ENCODE data around the gene AR. TPM values are rescaled to one million over a fixed set of nuclear protein-coding genes. Genes with fewer than 3 reads are reported as not detected.

Gene AR
- total and polyA plus RNA-seq, 2 of the 8 experiments (the other 6 are each of a cell fraction or from before 2014, with no cell fraction given), result 7.1 to 10.7 TPM

DNA sequence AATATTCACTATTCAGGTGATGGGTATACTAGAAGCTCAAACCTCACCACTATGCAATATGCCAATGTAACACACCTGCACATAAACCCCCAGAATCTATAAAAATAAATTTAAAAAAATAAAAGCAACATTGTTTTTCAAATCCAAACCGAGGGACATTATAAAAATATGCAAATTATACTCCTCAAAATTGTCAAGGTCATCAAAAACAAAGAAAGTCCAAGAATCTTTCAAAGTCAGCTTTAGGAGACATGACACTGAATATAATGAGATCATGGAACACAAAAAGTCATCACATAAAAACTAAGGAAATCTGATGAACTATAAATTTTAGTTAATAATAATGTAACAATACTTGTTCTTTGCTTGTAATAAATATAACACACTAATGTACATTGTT lies 43.2 kb upstream of the AR start:
- 79% methylated on average over 1 of the region's 1 CpG; no CpG with 5 or more reads in 1 of the 2 experiments for WGBS, 2 experiments (ENCODE audit: extremely low coverage in 1 of 2, insufficient coverage in 1 of 2, insufficient read length in 1 of 2, insufficient replicate concordance in 2 of 2, low coverage in 1 of 2, low lambda C conversion rate in 2 of 2, missing lambda C conversion rate in 1 of 2)
- no peak overlapping the region for H3K14ac ChIP-seq (ENCODE audit: insufficient read length)
- H3K36me3 ChIP-seq (ENCODE audit: control insufficient read depth in 2 of 4, insufficient read depth in 4 of 4, low read length in 3 of 4), result no peaks in the 10 kb centered on the region
- no peaks in the 10 kb centered on the region for H3K79me2 ChIP-seq (ENCODE audit: control insufficient read depth in 1 of 2, insufficient read depth in 2 of 2, low read length in 2 of 2)
- no peak overlapping the region for H2BK20ac ChIP-seq (ENCODE audit: low read length)
- peaks cover 0 to 3% of the 10 kb centered on the region in 2 experiments; a peak in 1 of 4 replicates for H3K9me3 ChIP-seq (ENCODE audit: insufficient read depth in 2 of 2, low read depth in 1 of 2, low read length in 1 of 2)
- no peak overlapping the region for H4K91ac ChIP-seq (replicated peaks; ENCODE audit: insufficient read length, low read length)
- H4K5ac ChIP-seq (ENCODE audit: insufficient read length, low read depth, low read length), result no peak overlapping the region
- no peak overlapping the region for H3K27ac ChIP-seq (ENCODE audit: low read depth, low read length)
- H2BK15ac ChIP-seq (ENCODE audit: low read length), result no peak overlapping the region
- H3K23me2 ChIP-seq (ENCODE audit: low read depth, low read length), result no peaks in the 10 kb centered on the region
- no peaks in the 10 kb centered on the region for H4K20me1 ChIP-seq (replicated peaks in 1 of 2; ENCODE audit: control insufficient read depth in 1 of 2, insufficient read depth in 2 of 2, low read length in 2 of 2)
- no peak overlapping the region for H2BK5ac ChIP-seq (ENCODE audit: low read depth, low read length)
- H3K27me3 ChIP-seq (replicated peaks in 1 of 4; ENCODE audit: control insufficient read depth in 3 of 4, extremely low read depth in 1 of 4, insufficient read depth in 3 of 4, low read length in 3 of 4), result no peaks in the 10 kb centered on the region
- FAIRE-seq, result no peak
- no peak overlapping the region for H3K9ac ChIP-seq (replicated peaks in 1 of 4; ENCODE audit: extremely low read depth in 1 of 4, low read depth in 3 of 4, low read length in 3 of 4)
- H3K79me1 ChIP-seq (ENCODE audit: low read depth, low read length), result no peaks in the 10 kb centered on the region
- H3K23ac ChIP-seq (ENCODE audit: insufficient read length), result no peak overlapping the region
- H4K8ac ChIP-seq (ENCODE audit: extremely low read depth, insufficient read depth, low read length), result no peak overlapping the region
- H2AFZ ChIP-seq (ENCODE audit: low read length), result no peak overlapping the region
- H3K18ac ChIP-seq (ENCODE audit: extremely low read depth, low read length), result no peak overlapping the region
- H3K4ac ChIP-seq (replicated peaks; ENCODE audit: insufficient read length, low read depth, low read length), result no peak overlapping the region
- no peak overlapping the region for H3K4me3 ChIP-seq (ENCODE audit: extremely low read depth in 1 of 4, insufficient read depth in 2 of 4, low read depth in 3 of 4, low read length in 4 of 4)
- H3K4me2 ChIP-seq (ENCODE audit: insufficient read depth in 1 of 2, low read depth in 2 of 2, low read length in 2 of 2), result no peak overlapping the region
- no peak overlapping the region for H3K56ac ChIP-seq (replicated peaks; ENCODE audit: insufficient read length, low read depth, low read length)
- no peak overlapping the region for H2BK120ac ChIP-seq (replicated peaks; ENCODE audit: low read depth, low read length)
- POLR2A ChIA-PET (ENCODE audit: partially characterized antibody), result no interaction called here
- DNase-seq (ENCODE audit: low read depth in 1 of 2, low spot score in 2 of 2), result no peak
- CTCF ChIA-PET (ENCODE audit: partially characterized antibody), result no interaction called here
- H2AK5ac ChIP-seq (ENCODE audit: low read depth, low read length), result no peak overlapping the region
- no peaks in the 10 kb centered on the region for H3K4me1 ChIP-seq (replicated peaks in 1 of 4; ENCODE audit: control insufficient read depth in 3 of 4, insufficient read depth in 4 of 4, low read length in 3 of 4)
- H2BK12ac ChIP-seq (ENCODE audit: low read depth, low read length), result no peak overlapping the region
- TF ChIP-seq EGR1 (IDR thresholded peaks at IDR 0.05; ENCODE audit: borderline replicate concordance, low read depth, low read length) (no peak), GTF2F1 (IDR thresholded peaks at IDR 0.05; ENCODE audit: borderline replicate concordance, low read depth, low read length) (no peak), TAF1 (IDR thresholded peaks at IDR 0.05; ENCODE audit: low read depth, low read length) (no peak), RAD21 (IDR thresholded peaks at IDR 0.05 in 1 of 2, conservative IDR thresholded peaks at IDR 0.05 in 1 of 2; ENCODE audit: low read depth in 2 of 2, low read length in 2 of 2) (no peak), RFX5 (IDR thresholded peaks at IDR 0.05; ENCODE audit: borderline replicate concordance, low read depth, low read length) (no peak), SP4 (IDR thresholded peaks at IDR 0.05; ENCODE audit: low read length) (no peak)
- TF ChIP-seq, protein P1, sequence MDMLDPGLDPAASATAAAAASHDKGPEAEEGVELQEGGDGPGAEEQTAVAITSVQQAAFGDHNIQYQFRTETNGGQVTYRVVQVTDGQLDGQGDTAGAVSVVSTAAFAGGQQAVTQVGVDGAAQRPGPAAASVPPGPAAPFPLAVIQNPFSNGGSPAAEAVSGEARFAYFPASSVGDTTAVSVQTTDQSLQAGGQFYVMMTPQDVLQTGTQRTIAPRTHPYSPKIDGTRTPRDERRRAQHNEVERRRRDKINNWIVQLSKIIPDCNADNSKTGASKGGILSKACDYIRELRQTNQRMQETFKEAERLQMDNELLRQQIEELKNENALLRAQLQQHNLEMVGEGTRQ (IDR thresholded peaks at IDR 0.05; ENCODE audit: low read length), result no peak
- TF ChIP-seq, protein P2, sequence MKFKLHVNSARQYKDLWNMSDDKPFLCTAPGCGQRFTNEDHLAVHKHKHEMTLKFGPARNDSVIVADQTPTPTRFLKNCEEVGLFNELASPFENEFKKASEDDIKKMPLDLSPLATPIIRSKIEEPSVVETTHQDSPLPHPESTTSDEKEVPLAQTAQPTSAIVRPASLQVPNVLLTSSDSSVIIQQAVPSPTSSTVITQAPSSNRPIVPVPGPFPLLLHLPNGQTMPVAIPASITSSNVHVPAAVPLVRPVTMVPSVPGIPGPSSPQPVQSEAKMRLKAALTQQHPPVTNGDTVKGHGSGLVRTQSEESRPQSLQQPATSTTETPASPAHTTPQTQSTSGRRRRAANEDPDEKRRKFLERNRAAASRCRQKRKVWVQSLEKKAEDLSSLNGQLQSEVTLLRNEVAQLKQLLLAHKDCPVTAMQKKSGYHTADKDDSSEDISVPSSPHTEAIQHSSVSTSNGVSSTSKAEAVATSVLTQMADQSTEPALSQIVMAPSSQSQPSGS (IDR thresholded peaks at IDR 0.05; ENCODE audit: low read length), result no peak

Data from H1 (cell line).